ENCODE data around the gene CRYGN.

GRCh38 chr7:151459726-151460473 lies 20.0 kb upstream of the CRYGN start:
- TF ChIP-seq POLR2A (IDR thresholded peaks at IDR 0.05) (no peak), POLR2AphosphoS5 (IDR thresholded peaks at IDR 0.05) (peak; percentile 61 to 66)
